ENCODE data around the gene COL16A1. TPM values are rescaled to one million over a fixed set of nuclear protein-coding genes. Genes with fewer than 3 reads are reported as not detected.
A peak's percentile ranks its signal among the peaks of the same experiment; 100 is the strongest.

Gene COL16A1
- polyA plus RNA-seq, 1 experiment, result 35.4 TPM

GRCh38 chr1:31667065-31667785 lies 36.6 kb downstream of the COL16A1 start:
- no peak for TF ChIP-seq CTCF (IDR thresholded peaks at IDR 0.05; ENCODE audit: low read depth, low read length)
- POLR2A ChIA-PET, result interaction anchor here (2.6 kb wide), 1 partner anchor 122 kb away, joined by 10 read pairs; no protein-coding TSS in a partner anchor
- no peak overlapping the region for H3K27ac ChIP-seq (ENCODE audit: low read depth, low read length)

GRCh38 chr1:31666263-31666963 lies 37.4 kb downstream of the COL16A1 start:
- ChIA-PET POLR2A (interaction anchor here (2.6 kb wide), 1 partner anchor 123 kb away, joined by 10 read pairs; no protein-coding TSS in a partner anchor), CTCF (interaction anchor here (1.0 to 6.5 kb wide), 5 partner anchors 39 to 123 kb away, joined by 3 to 52 read pairs (median 8); no protein-coding TSS in a partner anchor)
- Histone ChIP-seq H3K27me3 (ENCODE audit: control insufficient read depth, insufficient read depth, low read length) (no peaks in the 10 kb centered on the region), H3K27ac (ENCODE audit: low read depth, low read length) (peak overlapping the region; percentile 21), H3K4me3 (ENCODE audit: low read depth, low read length) (no peak overlapping the region), H3K9me3 (ENCODE audit: control insufficient read depth, insufficient read depth, low read length) (no peaks in the 10 kb centered on the region)
- no peak for DNase-seq (ENCODE audit: low read depth, low spot score)
- no peak for TF ChIP-seq CTCF (IDR thresholded peaks at IDR 0.05; ENCODE audit: low read depth, low read length)

More at GRCh38 chr1:31667065-31667785, 36.6 kb downstream of the COL16A1 start:
- H3K4me3 ChIP-seq (ENCODE audit: low read depth, low read length), result no peak overlapping the region
- DNase-seq (ENCODE audit: low read depth, low spot score), result no peak
- no peaks in the 10 kb centered on the region for H3K27me3 ChIP-seq (ENCODE audit: control insufficient read depth, insufficient read depth, low read length)
- H3K9me3 ChIP-seq (ENCODE audit: control insufficient read depth, insufficient read depth, low read length), result no peaks in the 10 kb centered on the region
- CTCF ChIA-PET, result interaction anchor here (1.9 to 6.5 kb wide), 4 partner anchors 38 to 122 kb away, joined by 4 to 52 read pairs (median 14); no protein-coding TSS in a partner anchor

- ChIA-PET CTCF (interaction anchor here (1.0 to 6.5 kb wide), 6 partner anchors 40 to 298 kb away, joined by 3 to 52 read pairs (median 6); no protein-coding TSS in a partner anchor), POLR2A (interaction anchor here (2.6 kb wide), 1 partner anchor 124 kb away, joined by 10 read pairs; no protein-coding TSS in a partner anchor)
- Histone ChIP-seq H3K27ac (ENCODE audit: low read depth, low read length) (peak overlapping the region; percentile 11), H3K9me3 (ENCODE audit: control insufficient read depth, insufficient read depth, low read length) (no peaks in the 10 kb centered on the region), H3K27me3 (ENCODE audit: control insufficient read depth, insufficient read depth, low read length) (no peaks in the 10 kb centered on the region), H3K4me3 (ENCODE audit: low read depth, low read length) (no peak overlapping the region)
- TF ChIP-seq CTCF (IDR thresholded peaks at IDR 0.05; ENCODE audit: low read depth, low read length), result no peak
- no peak for DNase-seq (ENCODE audit: low read depth, low spot score)
Observed at GRCh38 chr1:31665234-31665878, 38.5 kb downstream of the COL16A1 start.

- TF ChIP-seq CTCF (IDR thresholded peaks at IDR 0.05; ENCODE audit: low read depth, low read length), result no peak
- Histone ChIP-seq H3K9me3 (ENCODE audit: control insufficient read depth, insufficient read depth, low read length) (no peaks in the 10 kb centered on the region), H3K27me3 (ENCODE audit: control insufficient read depth, insufficient read depth, low read length) (no peaks in the 10 kb centered on the region), H3K4me3 (ENCODE audit: low read depth, low read length) (no peak overlapping the region), H3K27ac (ENCODE audit: low read depth, low read length) (no peak overlapping the region)
- DNase-seq (ENCODE audit: low read depth, low spot score), result no peak
- ChIA-PET CTCF (interaction anchor here (0.7 to 6.5 kb wide), 9 partner anchors 39 to 299 kb away, joined by 3 to 52 read pairs (median 7); partner anchors contain the start of gene COL16A1), POLR2A (interaction anchor here (0.9 to 1.1 kb wide), 4 partner anchors 41 to 125 kb away, joined by 3 to 5 read pairs (median 3); no protein-coding TSS in a partner anchor)
Observed at GRCh38 chr1:31664528-31664927, 39.3 kb downstream of the COL16A1 start.
